ENCODE measurements around the gene IL1R2.

DNA sequence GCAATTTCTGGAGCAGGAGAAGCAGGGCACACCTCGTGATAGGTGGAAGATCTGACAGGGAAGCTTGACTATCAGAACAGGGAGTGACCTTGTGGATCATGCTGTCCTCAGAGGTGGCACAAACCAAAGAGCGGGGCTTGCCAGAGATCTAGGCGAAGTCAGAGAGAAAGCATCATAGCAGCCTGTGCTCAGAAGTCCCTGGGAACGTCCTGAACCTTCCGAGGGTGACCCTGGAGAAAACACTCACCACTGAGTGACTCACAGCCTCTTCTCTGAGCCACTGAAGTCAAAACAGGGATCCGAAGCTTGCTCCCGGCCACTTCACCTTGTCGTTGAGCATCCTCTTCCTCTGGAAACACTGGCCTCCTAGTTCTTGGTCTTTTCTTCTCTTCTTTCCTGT lies 56.7 kb downstream of the IL1R2 start:
- TF ChIP-seq, protein P1, sequence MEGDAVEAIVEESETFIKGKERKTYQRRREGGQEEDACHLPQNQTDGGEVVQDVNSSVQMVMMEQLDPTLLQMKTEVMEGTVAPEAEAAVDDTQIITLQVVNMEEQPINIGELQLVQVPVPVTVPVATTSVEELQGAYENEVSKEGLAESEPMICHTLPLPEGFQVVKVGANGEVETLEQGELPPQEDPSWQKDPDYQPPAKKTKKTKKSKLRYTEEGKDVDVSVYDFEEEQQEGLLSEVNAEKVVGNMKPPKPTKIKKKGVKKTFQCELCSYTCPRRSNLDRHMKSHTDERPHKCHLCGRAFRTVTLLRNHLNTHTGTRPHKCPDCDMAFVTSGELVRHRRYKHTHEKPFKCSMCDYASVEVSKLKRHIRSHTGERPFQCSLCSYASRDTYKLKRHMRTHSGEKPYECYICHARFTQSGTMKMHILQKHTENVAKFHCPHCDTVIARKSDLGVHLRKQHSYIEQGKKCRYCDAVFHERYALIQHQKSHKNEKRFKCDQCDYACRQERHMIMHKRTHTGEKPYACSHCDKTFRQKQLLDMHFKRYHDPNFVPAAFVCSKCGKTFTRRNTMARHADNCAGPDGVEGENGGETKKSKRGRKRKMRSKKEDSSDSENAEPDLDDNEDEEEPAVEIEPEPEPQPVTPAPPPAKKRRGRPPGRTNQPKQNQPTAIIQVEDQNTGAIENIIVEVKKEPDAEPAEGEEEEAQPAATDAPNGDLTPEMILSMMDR (IDR thresholded peaks at IDR 0.05) = no peak
- no peak for TF ChIP-seq POLR2A (IDR thresholded peaks at IDR 0.05)
